ENCODE measurements around the gene UQCC5. TPM values are rescaled to one million over a fixed set of nuclear protein-coding genes. Genes with fewer than 3 reads are reported as not detected.

UQCC5 gene
- total and polyA plus RNA-seq, 2 donors (not counting 3 experiments of a cell fraction or from before 2014, with no cell fraction given) = 9.9 to 22.6 TPM

GRCh38 chr3:52504977-52505376 lies 31.4 kb upstream of the UQCC5 start:
- H3K9me1 ChIP-seq (replicated peaks; ENCODE audit: control insufficient read depth, extremely low read depth, insufficient read depth, low read length) = no peaks in the 10 kb centered on the region
- H3K9me3 ChIP-seq (replicated peaks; ENCODE audit: control insufficient read depth, insufficient read depth, low read length) = no peaks in the 10 kb centered on the region
- dilution Hi-C loops (cut with MboI; ENCODE audit: extremely low pct_ligation_motif_present, low sequenced_read_pairs) (no loop called here), intact Hi-C loops (cut with micrococcal nuclease) (no loop called here)
- H3K36me3 ChIP-seq (ENCODE audit: control insufficient read depth in 2 of 2, extremely low read depth in 1 of 2, insufficient read depth in 2 of 2, low read length in 2 of 2) = peaks cover 28 to 71% of the 10 kb centered on the region in 2 experiments
- no peaks in the 10 kb centered on the region for H4K20me1 ChIP-seq (replicated peaks; ENCODE audit: control insufficient read depth, extremely low read depth, insufficient read depth, low read length)
- no peak overlapping the region for H2AFZ ChIP-seq (ENCODE audit: low read depth, low read length)
- CTCF ChIA-PET = interaction anchor here (1.1 to 1.4 kb wide), 2 partner anchors 10 to 14 kb away, joined by 4 read pairs; partner anchors contain the start of gene STAB1
- no peak overlapping the region for H3K9ac ChIP-seq (replicated peaks; ENCODE audit: extremely low read depth, insufficient read depth, low read length)
- no peak overlapping the region for H3K27ac ChIP-seq (ENCODE audit: insufficient read depth, low read depth, low read length)
- peaks cover 21% of the 10 kb centered on the region for H3K79me2 ChIP-seq (ENCODE audit: control insufficient read depth, insufficient read depth, low read length)
- H3K4me3 ChIP-seq (replicated peaks in 1 of 3; ENCODE audit: insufficient read depth in 1 of 3, low read depth in 1 of 3, low read length in 3 of 3) = no peak overlapping the region
- POLR2A ChIA-PET = no interaction called here
- no peak for DNase-seq (ENCODE audit: low read depth, low spot score)
- TSS peak; percentile 50 for BruUV-seq (replicated peaks)
- peaks cover 10% of the 10 kb centered on the region for H3K4me1 ChIP-seq (ENCODE audit: control insufficient read depth, extremely low read depth, insufficient read depth, low read length)
- H3K4me2 ChIP-seq (ENCODE audit: insufficient read depth, low read length) = no peak overlapping the region
- FAIRE-seq = no peak
- no peak for TF ChIP-seq POLR2A (IDR thresholded peaks at IDR 0.05; ENCODE audit: low read depth, low read length)
- TF ChIP-seq EZH2 (IDR thresholded peaks at IDR 0.05; ENCODE audit: borderline replicate concordance, low read depth, low read length, severe bottlenecking) = no peak
- TF ChIP-seq FOS (IDR thresholded peaks at IDR 0.05; ENCODE audit: borderline replicate concordance, insufficient read depth, low read length) = no peak
- no peak for TF ChIP-seq JUN (IDR thresholded peaks at IDR 0.05; ENCODE audit: borderline replicate concordance, insufficient read depth, insufficient read length, low read depth)
- TF ChIP-seq GATA2 (IDR thresholded peaks at IDR 0.05; ENCODE audit: insufficient read depth, insufficient read length, low read depth, low read length) = no peak
- TF ChIP-seq CTCF (IDR thresholded peaks at IDR 0.05; ENCODE audit: extremely low read depth in 1 of 2, insufficient read depth in 1 of 2, low read depth in 1 of 2, low read length in 2 of 2) = no peak
- TF ChIP-seq MAX (IDR thresholded peaks at IDR 0.05; ENCODE audit: insufficient read depth, insufficient read length) = no peak
- no peak for TF ChIP-seq MYC (IDR thresholded peaks at IDR 0.05; ENCODE audit: low read depth, low read length)
- TF ChIP-seq POLR2AphosphoS5 (IDR thresholded peaks at IDR 0.05; ENCODE audit: insufficient read depth, low read depth, low read length) = no peak
- no peaks in the 10 kb centered on the region for H3K27me3 ChIP-seq (ENCODE audit: control insufficient read depth in 2 of 2, insufficient read depth in 2 of 2, low read length in 2 of 2)
